Keratinocyte (primary cell): ENCODE measurements around the gene CDH8. TPM values are rescaled to one million over a fixed set of nuclear protein-coding genes. Genes with fewer than 3 reads are reported as not detected.

ENCODE experiments used
- DNase-seq: peaks from one replicate; pipeline ENCODE4 v3.0.0-alpha.2; 2011; ENCODE audit warnings: low read depth, missing footprints, low spot score
- FAIRE-seq: peaks from 2 replicates; lab custom pipeline; 2011; peaks lifted over from hg19 to GRCh38; lab: Jason Lieb, UNC
- H2AFZ ChIP-seq: 2 replicates; pipeline ENCODE4 v1.6.0; 2012; ENCODE audit warnings: low read length, control low read depth, inconsistent platforms; ENCODE audit not compliant: control insufficient read depth
- H3K27ac ChIP-seq: 2 replicates; pipeline ENCODE4 v1.5.1; 2011; ENCODE audit warnings: low read length; ENCODE audit not compliant: control insufficient read depth, insufficient read depth
- H3K27me3 ChIP-seq: 3 replicates; pipeline ENCODE4 v1.6.0; 2011; ENCODE audit warnings: low read length; ENCODE audit not compliant: control insufficient read depth, insufficient read depth; ENCODE audit errors: extremely low read depth
- H3K36me3 ChIP-seq, 2 experiments: 2 replicates in 1 of 2; 3 replicates in 1 of 2; pipeline ENCODE4 v1.5.1; 2011; ENCODE audit warnings: low read length in 2 of 2, mild to moderate bottlenecking in 1 of 2; ENCODE audit not compliant: control insufficient read depth in 2 of 2, insufficient read depth in 2 of 2; ENCODE audit errors: extremely low read depth in 1 of 2
- H3K4me1 ChIP-seq: 3 replicates; pipeline ENCODE4 v1.5.1; 2011; ENCODE audit warnings: low read length; ENCODE audit not compliant: control insufficient read depth, insufficient read depth; ENCODE audit errors: extremely low read depth
- H3K4me2 ChIP-seq: 3 replicates; pipeline ENCODE4 v1.6.0; 2011; ENCODE audit warnings: low read depth, low read length; ENCODE audit not compliant: control insufficient read depth, insufficient read depth; ENCODE audit errors: extremely low read depth
- H3K4me3 ChIP-seq, 3 experiments: fragments of 200-600 bp in 1 of 3; sonication (generic) in 1 of 3; 2 replicates in 2 of 3; 3 replicates in 1 of 3; pipeline ENCODE4 v1.5.1; 2011 to 2016; ENCODE audit warnings: low read length in 3 of 3, mild to moderate bottlenecking in 3 of 3, control low read depth in 2 of 3, inconsistent platforms in 1 of 3, low read depth in 1 of 3, mixed read lengths in 1 of 3, mixed run types in 1 of 3, moderate library complexity in 1 of 3; ENCODE audit not compliant: control insufficient read depth in 2 of 3, insufficient read depth in 2 of 3; ENCODE audit errors: extremely low read depth in 1 of 3
- H3K79me2 ChIP-seq: 2 replicates; pipeline ENCODE4 v1.6.0; 2012; ENCODE audit warnings: low read length; ENCODE audit not compliant: control insufficient read depth, insufficient read depth
- H3K9ac ChIP-seq: 3 replicates; pipeline ENCODE4 v1.6.0; 2011; ENCODE audit warnings: low read length; ENCODE audit not compliant: control insufficient read depth, insufficient read depth; ENCODE audit errors: extremely low read depth
- H3K9me1 ChIP-seq: 3 replicates; pipeline ENCODE4 v1.6.0; 2011; ENCODE audit warnings: low read length; ENCODE audit not compliant: control insufficient read depth, insufficient read depth; ENCODE audit errors: extremely low read depth
- H3K9me3 ChIP-seq: 2 replicates; pipeline ENCODE4 v1.5.1; 2012; ENCODE audit warnings: low read depth, low read length; ENCODE audit not compliant: control insufficient read depth
- H4K20me1 ChIP-seq: 3 replicates; pipeline ENCODE4 v1.6.0; 2011; ENCODE audit warnings: low read length; ENCODE audit not compliant: control insufficient read depth, insufficient read depth; ENCODE audit errors: extremely low read depth
- CTCF ChIP-seq, 3 experiments: IDR thresholded peaks in 1 of 3; conservative IDR thresholded peaks in 1 of 3; optimal IDR thresholded peaks in 1 of 3; 2 replicates in 2 of 3; 3 replicates in 1 of 3; pipeline versions ENCODE3 to v1.5.1; 2011; ENCODE audit warnings: low read length in 3 of 3, mild to moderate bottlenecking in 3 of 3, moderate library complexity in 2 of 3, control low read depth in 1 of 3, inconsistent platforms in 1 of 3; ENCODE audit not compliant: insufficient read depth in 2 of 3; ENCODE audit errors: extremely low read depth in 1 of 3
- EZH2 ChIP-seq: IDR thresholded peaks from one replicate; pipeline ENCODE4 v1.6.1; 2012; ENCODE audit warnings: inconsistent platforms, mild to moderate bottlenecking, low read length, moderate library complexity
- dilution Hi-C: fragments of 300-500 bp; cut with MboI; formaldehyde crosslinking; loops from one replicate; pipeline ENCODE4 v1.7.0; 2020; ENCODE audit warnings: low sequenced_read_pairs; ENCODE audit not compliant: extremely low pct_ligation_motif_present
- polyA plus RNA-seq, 5 experiments: library from polyadenylated mRNA; depleted of rRNA in 3 of 5; stranded (reverse) in 3 of 5; stranded (forward) in 1 of 5; unstranded in 1 of 5; fragments of >200 nt; gene quantifications; 1 replicate in 1 of 5; 2 replicates in 3 of 5; 3 replicates in 1 of 5; pipeline versions ENCODE4 v1.2.1 to v1.2.3, GENCODE V29; 2011 to 2012; ENCODE audit warnings: missing spikeins in 2 of 5, low read depth in 1 of 5, low replicate concordance in 1 of 5

CDH8 gene
- polyA plus RNA-seq, 1 donor (not counting 4 experiments of a cell fraction or from before 2014, with no cell fraction given) = 0.18 TPM

GRCh38 chr16:61952841-61953240, 83.4 kb downstream of the CDH8 start:
- H3K27me3 ChIP-seq = no peaks in the 10 kb centered on the region
- dilution Hi-C loops = no loop called here
- H3K9ac ChIP-seq = no peak overlapping the region
- H3K9me1 ChIP-seq = no peaks in the 10 kb centered on the region
- FAIRE-seq (no peak), DNase-seq (no peak)
- TF ChIP-seq EZH2 (no peak), CTCF (optimal IDR thresholded peaks at IDR 0.05 in 1 of 3, IDR thresholded peaks at IDR 0.05 in 1 of 3, conservative IDR thresholded peaks at IDR 0.05 in 1 of 3; ENCODE audit: extremely low read depth in 1 of 3, insufficient read depth in 2 of 3, low read length in 3 of 3) (no peak)
- no peaks in the 10 kb centered on the region for H3K36me3 ChIP-seq
- H3K79me2 ChIP-seq = no peaks in the 10 kb centered on the region
- no peak overlapping the region for H3K4me3 ChIP-seq
- no peaks in the 10 kb centered on the region for H3K4me1 ChIP-seq
- H3K27ac ChIP-seq = no peak overlapping the region
- no peak overlapping the region for H3K4me2 ChIP-seq
- H4K20me1 ChIP-seq = no peaks in the 10 kb centered on the region
- H2AFZ ChIP-seq = no peak overlapping the region
- H3K9me3 ChIP-seq = no peaks in the 10 kb centered on the region

DNA sequence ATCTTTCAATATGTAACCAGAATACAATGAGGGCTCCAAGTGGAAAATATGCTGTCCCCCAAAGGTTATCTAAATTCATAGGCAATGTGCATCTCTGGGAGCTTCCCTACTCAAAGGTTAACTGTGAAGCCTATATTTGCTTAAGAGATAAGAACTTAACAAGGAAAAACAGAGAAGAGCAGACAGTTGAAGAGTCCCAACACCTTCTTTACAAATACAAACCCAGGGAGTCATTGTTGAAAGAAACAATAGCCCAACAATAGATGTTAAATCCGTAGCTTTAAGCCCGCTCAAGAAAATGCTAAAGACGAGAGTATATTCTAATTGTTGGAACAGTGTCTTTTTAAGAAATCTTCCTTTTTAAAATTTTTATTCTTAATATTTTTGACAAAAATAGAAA, 87.8 kb downstream of the CDH8 start:
- FAIRE-seq (no peak), DNase-seq (no peak)
- no peak overlapping the region for H3K4me2 ChIP-seq
- H3K27me3 ChIP-seq = no peaks in the 10 kb centered on the region
- TF ChIP-seq EZH2 = no peak
- TF ChIP-seq CTCF (optimal IDR thresholded peaks at IDR 0.05 in 1 of 3, IDR thresholded peaks at IDR 0.05 in 1 of 3, conservative IDR thresholded peaks at IDR 0.05 in 1 of 3; ENCODE audit: extremely low read depth in 1 of 3, insufficient read depth in 2 of 3, low read length in 3 of 3) = no peak
- H3K79me2 ChIP-seq = no peaks in the 10 kb centered on the region
- H4K20me1 ChIP-seq = no peaks in the 10 kb centered on the region
- no peak overlapping the region for H2AFZ ChIP-seq
- H3K9me1 ChIP-seq = no peaks in the 10 kb centered on the region
- no peak overlapping the region for H3K27ac ChIP-seq
- H3K36me3 ChIP-seq = no peaks in the 10 kb centered on the region
- no peaks in the 10 kb centered on the region for H3K4me1 ChIP-seq
- dilution Hi-C loops = no loop called here
- no peak overlapping the region for H3K4me3 ChIP-seq
- H3K9me3 ChIP-seq = no peaks in the 10 kb centered on the region
- H3K9ac ChIP-seq = no peak overlapping the region
